Esophagus squamous epithelium (tissue), 4 donors: ENCODE measurements around the gene CNTROB.

Experiments used
- POLR2A ChIP-seq, 4 donors: fragments of 450-650 bp; IDR thresholded peaks; one replicate each; pipeline ENCODE4 v1.6.1; 2017; ENCODE audit warnings: antibody characterized with exemption in 4 of 4, mild to moderate bottlenecking in 4 of 4, moderate library complexity in 3 of 4
- TF ChIP-seq, protein P1 (sequence below), 6 experiments: fragments of 450-650 bp in 4 of 6; fragments of 200-600 bp in 2 of 6; sonication (generic) in 2 of 6; IDR thresholded peaks; one replicate each; pipeline ENCODE4 v1.5.1; 2016 to 2019; ENCODE audit warnings: antibody characterized with exemption in 6 of 6, mild to moderate bottlenecking in 4 of 6, moderate library complexity in 4 of 6

DNA sequence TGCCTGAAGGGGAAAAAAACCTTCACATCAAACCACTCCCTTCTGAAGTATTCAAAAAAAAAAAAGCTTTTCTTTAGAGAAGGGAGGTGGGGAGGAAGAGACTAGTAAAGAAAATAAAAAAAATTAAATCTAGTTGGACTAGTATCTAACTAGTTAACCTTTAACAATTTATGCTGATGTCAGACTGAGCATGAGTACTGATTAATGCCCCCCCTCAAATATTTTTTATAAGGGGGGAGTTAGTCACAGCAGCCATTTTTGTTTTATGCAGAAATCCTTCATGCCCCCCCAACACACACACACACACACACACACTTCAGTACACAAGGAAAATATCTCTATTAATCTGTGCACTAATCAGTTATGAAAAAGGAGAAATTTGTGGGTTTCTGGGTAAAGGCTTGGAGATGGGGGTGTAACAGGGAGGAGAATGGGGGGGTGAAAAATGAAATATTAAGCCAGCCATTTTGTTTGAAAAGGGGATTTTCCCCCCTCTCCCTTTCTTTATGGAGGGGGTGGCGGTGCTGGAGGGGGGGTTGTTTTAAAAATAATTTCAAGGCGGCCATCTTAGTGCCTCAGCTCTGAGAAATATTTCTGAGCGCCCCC lies 48.1 kb upstream of the CNTROB start:
- TF ChIP-seq, protein P1, sequence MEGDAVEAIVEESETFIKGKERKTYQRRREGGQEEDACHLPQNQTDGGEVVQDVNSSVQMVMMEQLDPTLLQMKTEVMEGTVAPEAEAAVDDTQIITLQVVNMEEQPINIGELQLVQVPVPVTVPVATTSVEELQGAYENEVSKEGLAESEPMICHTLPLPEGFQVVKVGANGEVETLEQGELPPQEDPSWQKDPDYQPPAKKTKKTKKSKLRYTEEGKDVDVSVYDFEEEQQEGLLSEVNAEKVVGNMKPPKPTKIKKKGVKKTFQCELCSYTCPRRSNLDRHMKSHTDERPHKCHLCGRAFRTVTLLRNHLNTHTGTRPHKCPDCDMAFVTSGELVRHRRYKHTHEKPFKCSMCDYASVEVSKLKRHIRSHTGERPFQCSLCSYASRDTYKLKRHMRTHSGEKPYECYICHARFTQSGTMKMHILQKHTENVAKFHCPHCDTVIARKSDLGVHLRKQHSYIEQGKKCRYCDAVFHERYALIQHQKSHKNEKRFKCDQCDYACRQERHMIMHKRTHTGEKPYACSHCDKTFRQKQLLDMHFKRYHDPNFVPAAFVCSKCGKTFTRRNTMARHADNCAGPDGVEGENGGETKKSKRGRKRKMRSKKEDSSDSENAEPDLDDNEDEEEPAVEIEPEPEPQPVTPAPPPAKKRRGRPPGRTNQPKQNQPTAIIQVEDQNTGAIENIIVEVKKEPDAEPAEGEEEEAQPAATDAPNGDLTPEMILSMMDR (IDR thresholded peaks at IDR 0.05) = no peak
- no peak for TF ChIP-seq POLR2A (IDR thresholded peaks at IDR 0.05)
